ENCODE data around the gene PRDM16. TPM values are rescaled to one million over a fixed set of nuclear protein-coding genes. Genes with fewer than 3 reads are reported as not detected.

The PRDM16 gene
- total RNA-seq, 1 experiment from 2014 or later: 6.1 TPM

DNA sequence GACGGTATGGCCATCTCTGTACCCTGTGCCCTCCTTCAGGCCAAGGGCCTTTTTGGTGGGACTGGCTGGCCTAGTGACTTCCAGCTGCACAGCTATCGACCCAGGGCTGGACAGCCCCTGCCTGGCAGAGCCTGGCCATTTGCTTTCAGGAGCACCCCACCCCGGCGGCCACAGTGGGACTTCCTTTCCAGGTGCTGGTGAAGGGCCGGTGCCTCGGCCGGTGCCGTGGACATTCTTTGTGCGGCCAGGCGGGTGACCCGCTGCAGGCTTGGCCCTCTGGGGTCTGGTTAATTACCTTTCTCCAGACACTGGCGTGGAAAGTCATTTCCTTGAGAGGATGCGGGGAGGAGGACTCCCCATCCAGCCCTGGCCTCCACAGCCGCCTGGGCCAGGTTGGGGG, 50.1 kb downstream of the PRDM16 start:
- H2AFZ ChIP-seq (ENCODE audit: low read depth, low read length, poor library complexity, severe bottlenecking): no peak overlapping the region
- H3K9me3 ChIP-seq (ENCODE audit: control insufficient read depth in 1 of 2, insufficient read depth in 1 of 2, low read depth in 1 of 2, low read length in 2 of 2): no peaks in the 10 kb centered on the region
- BruUV-seq (replicated peaks): no TSS peak

More for the DNA sequence above, 50.1 kb downstream of the PRDM16 start:
- intact Hi-C loops (cut with micrococcal nuclease): no loop called here
- no peaks in the 10 kb centered on the region for H3K79me2 ChIP-seq (ENCODE audit: insufficient read depth, low read length)
- H3K36me3 ChIP-seq (ENCODE audit: control insufficient read depth in 1 of 2, insufficient read depth in 2 of 2, low read length in 2 of 2): no peaks in the 10 kb centered on the region
- no peak overlapping the region for H3K27ac ChIP-seq (ENCODE audit: low read depth, low read length)
- no peak overlapping the region for H3K4me2 ChIP-seq (ENCODE audit: low read length)
- ChIA-PET CTCF (no interaction called here), POLR2A (no interaction called here), RAD21 (ENCODE audit: low non-redundant PET in 1 of 2, low total read pairs in 2 of 2, uncharacterized antibody in 2 of 2, unreplicated experiment in 2 of 2) (no interaction called here)
- no peaks in the 10 kb centered on the region for H3K4me1 ChIP-seq (ENCODE audit: control insufficient read depth in 1 of 2, insufficient read depth in 2 of 2, low read length in 2 of 2)
- DNase-seq (ENCODE audit: low read depth, low spot score): no peak
- no peaks in the 10 kb centered on the region for H4K20me1 ChIP-seq (ENCODE audit: insufficient read depth)
- no peak for TF ChIP-seq CTCF (IDR thresholded peaks at IDR 0.05 in 2 of 3, conservative IDR thresholded peaks at IDR 0.05 in 1 of 3; ENCODE audit: borderline replicate concordance in 1 of 3, insufficient read depth in 1 of 3, low read depth in 2 of 3, low read length in 2 of 3)
- no peak for TF ChIP-seq POLR2A (IDR thresholded peaks at IDR 0.05; ENCODE audit: borderline replicate concordance, extremely low read depth, insufficient read depth, insufficient read length)
- TF ChIP-seq EZH2phosphoT487 (IDR thresholded peaks at IDR 0.05; ENCODE audit: borderline replicate concordance): no peak
- TF ChIP-seq CEBPB (IDR thresholded peaks at IDR 0.05; ENCODE audit: low read depth): no peak
- TF ChIP-seq POLR2AphosphoS5 (IDR thresholded peaks at IDR 0.05; ENCODE audit: low read depth, low read length): no peak
- no peak for TF ChIP-seq MAX (IDR thresholded peaks at IDR 0.05)
- no peak for TF ChIP-seq RAD21 (IDR thresholded peaks at IDR 0.05; ENCODE audit: low read depth)
- TF ChIP-seq EGR1 (IDR thresholded peaks at IDR 0.05; ENCODE audit: low read depth): no peak
- TF ChIP-seq CBX3 (IDR thresholded peaks at IDR 0.05; ENCODE audit: low read depth): no peak
- TF ChIP-seq, protein P1, sequence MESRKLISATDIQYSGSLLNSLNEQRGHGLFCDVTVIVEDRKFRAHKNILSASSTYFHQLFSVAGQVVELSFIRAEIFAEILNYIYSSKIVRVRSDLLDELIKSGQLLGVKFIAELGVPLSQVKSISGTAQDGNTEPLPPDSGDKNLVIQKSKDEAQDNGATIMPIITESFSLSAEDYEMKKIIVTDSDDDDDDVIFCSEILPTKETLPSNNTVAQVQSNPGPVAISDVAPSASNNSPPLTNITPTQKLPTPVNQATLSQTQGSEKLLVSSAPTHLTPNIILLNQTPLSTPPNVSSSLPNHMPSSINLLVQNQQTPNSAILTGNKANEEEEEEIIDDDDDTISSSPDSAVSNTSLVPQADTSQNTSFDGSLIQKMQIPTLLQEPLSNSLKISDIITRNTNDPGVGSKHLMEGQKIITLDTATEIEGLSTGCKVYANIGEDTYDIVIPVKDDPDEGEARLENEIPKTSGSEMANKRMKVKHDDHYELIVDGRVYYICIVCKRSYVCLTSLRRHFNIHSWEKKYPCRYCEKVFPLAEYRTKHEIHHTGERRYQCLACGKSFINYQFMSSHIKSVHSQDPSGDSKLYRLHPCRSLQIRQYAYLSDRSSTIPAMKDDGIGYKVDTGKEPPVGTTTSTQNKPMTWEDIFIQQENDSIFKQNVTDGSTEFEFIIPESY (IDR thresholded peaks at IDR 0.05; ENCODE audit: extremely low read depth, insufficient replicate concordance, low read length): no peak
- TF ChIP-seq, protein P2, sequence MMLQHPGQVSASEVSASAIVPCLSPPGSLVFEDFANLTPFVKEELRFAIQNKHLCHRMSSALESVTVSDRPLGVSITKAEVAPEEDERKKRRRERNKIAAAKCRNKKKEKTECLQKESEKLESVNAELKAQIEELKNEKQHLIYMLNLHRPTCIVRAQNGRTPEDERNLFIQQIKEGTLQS (IDR thresholded peaks at IDR 0.05): no peak
- no peak for TF ChIP-seq JUND (IDR thresholded peaks at IDR 0.05)
- no peak for TF ChIP-seq FOSL1 (IDR thresholded peaks at IDR 0.05; ENCODE audit: low read depth)
- no peak for TF ChIP-seq REST (IDR thresholded peaks at IDR 0.05; ENCODE audit: low read depth)
- TF ChIP-seq ELF1 (IDR thresholded peaks at IDR 0.05; ENCODE audit: borderline replicate concordance, low read depth): no peak
- TF ChIP-seq TCF7L2 (IDR thresholded peaks at IDR 0.05; ENCODE audit: borderline replicate concordance, extremely low read depth, insufficient read depth, insufficient read length): no peak
- TF ChIP-seq YY1 (IDR thresholded peaks at IDR 0.05; ENCODE audit: extremely low read depth, insufficient replicate concordance, low read depth, low read length): no peak
- ATAC-seq: no peak
- no peaks in the 10 kb centered on the region for H3K27me3 ChIP-seq (ENCODE audit: insufficient read depth, low read length)
- no peak overlapping the region for H3K9ac ChIP-seq (ENCODE audit: low read length)
- H3K4me3 ChIP-seq (replicated peaks in 1 of 2; ENCODE audit: low read depth in 1 of 2, low read length in 2 of 2): no peak overlapping the region
- no peaks in the 10 kb centered on the region for H3K9me2 ChIP-seq (ENCODE audit: insufficient read depth)
